H1 (cell line): ENCODE measurements around the gene TMTC4.

Experiments
- ATF3 ChIP-seq: IDR thresholded peaks from 2 replicates; pipeline ENCODE4 v1.6.1; 2011; ENCODE audit warnings: low read depth, mild to moderate bottlenecking, low read length; ENCODE audit not compliant: insufficient read depth
- EP300 ChIP-seq, 2 experiments: IDR thresholded peaks; 1 replicate in 1 of 2; 2 replicates in 1 of 2; pipeline ENCODE4 v1.6.1; 2011 to 2012; ENCODE audit warnings: low read depth in 2 of 2, low read length in 2 of 2, mild to moderate bottlenecking in 2 of 2, borderline replicate concordance in 1 of 2, inconsistent platforms in 1 of 2, moderate library complexity in 1 of 2
- JUND ChIP-seq: IDR thresholded peaks from 2 replicates; pipeline ENCODE4 v1.6.1; 2011; ENCODE audit warnings: mild to moderate bottlenecking, improper control_type of control experiment, low read length
- KDM1A ChIP-seq: fragments of 200-600, 300-600 bp; sonication (generic); IDR thresholded peaks from 2 replicates; pipeline ENCODE4 v1.7.1; 2016; ENCODE audit warnings: mild to moderate bottlenecking, low read length, borderline replicate concordance
- SP2 ChIP-seq: IDR thresholded peaks from 2 replicates; pipeline ENCODE4 v1.6.1; 2012; ENCODE audit warnings: mild to moderate bottlenecking, low read length, inconsistent platforms
- SRF ChIP-seq: IDR thresholded peaks from 2 replicates; pipeline ENCODE4 v1.6.1; 2011; ENCODE audit warnings: mild to moderate bottlenecking, low read depth, low read length, moderate library complexity
- TCF12 ChIP-seq: IDR thresholded peaks from 2 replicates; pipeline ENCODE4 v1.6.1; 2011; ENCODE audit warnings: low read depth, mild to moderate bottlenecking, low read length
- TF ChIP-seq, protein P1 (sequence below), 3 experiments: IDR thresholded peaks; 1 replicate in 2 of 3; 2 replicates in 1 of 3; pipeline versions ENCODE4 v1.5.1 to v1.6.1; 2011; ENCODE audit warnings: low read length in 3 of 3, mild to moderate bottlenecking in 3 of 3, inconsistent platforms in 2 of 3, low read depth in 1 of 3, moderate library complexity in 1 of 3; ENCODE audit not compliant: insufficient read depth in 1 of 3; ENCODE audit errors: control extremely low read depth in 1 of 3

DNA sequence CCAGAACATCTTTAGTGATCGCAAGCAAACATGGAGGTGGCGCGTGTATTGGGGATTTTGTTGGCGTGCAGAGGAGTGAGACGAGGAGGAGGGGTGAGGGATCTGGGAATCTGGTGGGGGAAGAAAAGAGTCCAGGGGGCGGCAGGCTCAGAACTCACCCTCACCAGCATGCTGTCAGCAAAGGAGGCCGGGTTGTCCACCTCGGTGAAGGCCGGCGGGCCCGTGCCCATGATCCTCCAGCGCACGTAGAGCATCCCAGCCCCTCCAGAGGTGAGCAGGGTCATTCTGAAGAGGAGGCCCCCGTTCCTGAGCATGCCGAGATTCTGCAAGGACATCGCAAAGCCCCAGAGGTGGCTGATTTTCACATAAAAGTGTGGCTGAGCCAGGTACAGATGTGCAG is 37.2 kb downstream of the TMTC4 start:
- TF ChIP-seq SP2 (no peak), ATF3 (no peak), TCF12 (no peak), EP300 (IDR thresholded peaks at IDR 0.05; ENCODE audit: borderline replicate concordance in 1 of 2, low read depth in 2 of 2, low read length in 2 of 2) (no peak), JUND (no peak), SRF (no peak), KDM1A (no peak)
- TF ChIP-seq, protein P1, sequence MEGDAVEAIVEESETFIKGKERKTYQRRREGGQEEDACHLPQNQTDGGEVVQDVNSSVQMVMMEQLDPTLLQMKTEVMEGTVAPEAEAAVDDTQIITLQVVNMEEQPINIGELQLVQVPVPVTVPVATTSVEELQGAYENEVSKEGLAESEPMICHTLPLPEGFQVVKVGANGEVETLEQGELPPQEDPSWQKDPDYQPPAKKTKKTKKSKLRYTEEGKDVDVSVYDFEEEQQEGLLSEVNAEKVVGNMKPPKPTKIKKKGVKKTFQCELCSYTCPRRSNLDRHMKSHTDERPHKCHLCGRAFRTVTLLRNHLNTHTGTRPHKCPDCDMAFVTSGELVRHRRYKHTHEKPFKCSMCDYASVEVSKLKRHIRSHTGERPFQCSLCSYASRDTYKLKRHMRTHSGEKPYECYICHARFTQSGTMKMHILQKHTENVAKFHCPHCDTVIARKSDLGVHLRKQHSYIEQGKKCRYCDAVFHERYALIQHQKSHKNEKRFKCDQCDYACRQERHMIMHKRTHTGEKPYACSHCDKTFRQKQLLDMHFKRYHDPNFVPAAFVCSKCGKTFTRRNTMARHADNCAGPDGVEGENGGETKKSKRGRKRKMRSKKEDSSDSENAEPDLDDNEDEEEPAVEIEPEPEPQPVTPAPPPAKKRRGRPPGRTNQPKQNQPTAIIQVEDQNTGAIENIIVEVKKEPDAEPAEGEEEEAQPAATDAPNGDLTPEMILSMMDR (IDR thresholded peaks at IDR 0.05; ENCODE audit: control extremely low read depth in 1 of 3, insufficient read depth in 1 of 3, low read depth in 1 of 3, low read length in 3 of 3) = no peak
